Measurements from ENCODE around the gene GTF2F2. TPM values are rescaled to one million over a fixed set of nuclear protein-coding genes. Genes with fewer than 3 reads are reported as not detected.

The GTF2F2 gene
- total and polyA plus RNA-seq, 2 donors (not counting 3 experiments of a cell fraction or from before 2014, with no cell fraction given) = 7.5 to 23.6 TPM

DNA sequence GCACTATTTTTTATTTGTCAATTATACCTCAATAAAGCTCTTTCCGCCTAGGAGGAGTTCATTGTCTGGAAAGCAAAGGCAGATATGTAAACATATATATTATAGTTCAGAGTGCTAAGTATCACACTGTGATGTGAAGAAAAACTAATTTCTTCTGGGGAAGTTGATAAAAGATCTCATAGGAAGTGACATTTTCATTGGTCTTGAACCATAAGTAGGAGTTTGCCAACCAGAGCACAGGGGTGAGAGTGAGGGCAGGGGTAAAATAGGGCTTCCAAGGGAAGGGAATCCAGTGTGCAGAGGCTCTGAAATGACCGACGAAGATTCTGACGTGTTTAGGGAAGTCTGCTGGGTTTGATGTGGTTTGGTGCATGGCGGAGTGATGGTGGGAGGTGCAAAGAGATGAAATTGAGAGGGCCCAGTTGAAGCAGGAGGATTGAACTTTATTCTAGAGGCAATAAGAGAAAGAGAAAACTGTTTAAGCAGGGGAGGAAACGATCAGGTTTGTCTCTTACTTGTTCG, 780 bp upstream of the GTF2F2 start:
- POLR2A ChIA-PET = no interaction called here
- Histone ChIP-seq H3K4me2 (ENCODE audit: insufficient read depth, low read length) (peak overlapping the region; percentile 100), H3K27me3 (ENCODE audit: control insufficient read depth in 2 of 2, insufficient read depth in 2 of 2, low read length in 2 of 2) (no peaks in the 10 kb centered on the region), H4K20me1 (replicated peaks; ENCODE audit: control insufficient read depth, extremely low read depth, insufficient read depth, low read length) (no peaks in the 10 kb centered on the region), H3K27ac (ENCODE audit: insufficient read depth, low read depth, low read length) (peak overlapping the region; percentile 18), H3K9ac (replicated peaks; ENCODE audit: extremely low read depth, insufficient read depth, low read length) (peak overlapping the region; percentile 88), H3K9me1 (replicated peaks; ENCODE audit: control insufficient read depth, extremely low read depth, insufficient read depth, low read length) (no peaks in the 10 kb centered on the region), H3K36me3 (ENCODE audit: control insufficient read depth in 2 of 2, extremely low read depth in 1 of 2, insufficient read depth in 2 of 2, low read length in 2 of 2) (no peaks in the 10 kb centered on the region), H3K79me2 (ENCODE audit: control insufficient read depth, insufficient read depth, low read length) (peaks cover 39% of the 10 kb centered on the region), H3K4me1 (ENCODE audit: control insufficient read depth, extremely low read depth, insufficient read depth, low read length) (peaks cover 16% of the 10 kb centered on the region), H3K4me3 (replicated peaks in 1 of 3; ENCODE audit: insufficient read depth in 1 of 3, low read depth in 1 of 3, low read length in 3 of 3) (peak overlapping the region; percentile 83 to 100 (median 85)), H3K9me3 (replicated peaks; ENCODE audit: control insufficient read depth, insufficient read depth, low read length) (no peaks in the 10 kb centered on the region), H2AFZ (ENCODE audit: low read depth, low read length) (peak overlapping the region; percentile 98)
- TF ChIP-seq, protein P1, sequence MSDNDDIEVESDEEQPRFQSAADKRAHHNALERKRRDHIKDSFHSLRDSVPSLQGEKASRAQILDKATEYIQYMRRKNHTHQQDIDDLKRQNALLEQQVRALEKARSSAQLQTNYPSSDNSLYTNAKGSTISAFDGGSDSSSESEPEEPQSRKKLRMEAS (IDR thresholded peaks at IDR 0.05; ENCODE audit: insufficient read depth, insufficient read length) = no peak
- TF ChIP-seq MYC (IDR thresholded peaks at IDR 0.05; ENCODE audit: low read depth, low read length) (no peak), POLR2A (IDR thresholded peaks at IDR 0.05; ENCODE audit: low read depth, low read length) (no peak), FOS (IDR thresholded peaks at IDR 0.05; ENCODE audit: borderline replicate concordance, insufficient read depth, low read length) (no peak), JUN (IDR thresholded peaks at IDR 0.05; ENCODE audit: borderline replicate concordance, insufficient read depth, insufficient read length, low read depth) (no peak), EZH2 (IDR thresholded peaks at IDR 0.05; ENCODE audit: borderline replicate concordance, low read depth, low read length, severe bottlenecking) (no peak), POLR2AphosphoS5 (IDR thresholded peaks at IDR 0.05; ENCODE audit: insufficient read depth, low read depth, low read length) (no peak)
- TF ChIP-seq, protein P2, sequence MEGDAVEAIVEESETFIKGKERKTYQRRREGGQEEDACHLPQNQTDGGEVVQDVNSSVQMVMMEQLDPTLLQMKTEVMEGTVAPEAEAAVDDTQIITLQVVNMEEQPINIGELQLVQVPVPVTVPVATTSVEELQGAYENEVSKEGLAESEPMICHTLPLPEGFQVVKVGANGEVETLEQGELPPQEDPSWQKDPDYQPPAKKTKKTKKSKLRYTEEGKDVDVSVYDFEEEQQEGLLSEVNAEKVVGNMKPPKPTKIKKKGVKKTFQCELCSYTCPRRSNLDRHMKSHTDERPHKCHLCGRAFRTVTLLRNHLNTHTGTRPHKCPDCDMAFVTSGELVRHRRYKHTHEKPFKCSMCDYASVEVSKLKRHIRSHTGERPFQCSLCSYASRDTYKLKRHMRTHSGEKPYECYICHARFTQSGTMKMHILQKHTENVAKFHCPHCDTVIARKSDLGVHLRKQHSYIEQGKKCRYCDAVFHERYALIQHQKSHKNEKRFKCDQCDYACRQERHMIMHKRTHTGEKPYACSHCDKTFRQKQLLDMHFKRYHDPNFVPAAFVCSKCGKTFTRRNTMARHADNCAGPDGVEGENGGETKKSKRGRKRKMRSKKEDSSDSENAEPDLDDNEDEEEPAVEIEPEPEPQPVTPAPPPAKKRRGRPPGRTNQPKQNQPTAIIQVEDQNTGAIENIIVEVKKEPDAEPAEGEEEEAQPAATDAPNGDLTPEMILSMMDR (IDR thresholded peaks at IDR 0.05; ENCODE audit: extremely low read depth in 1 of 2, insufficient read depth in 1 of 2, low read depth in 1 of 2, low read length in 2 of 2) = no peak
- intact Hi-C loops (cut with micrococcal nuclease) (no loop called here), dilution Hi-C loops (cut with MboI; ENCODE audit: extremely low pct_ligation_motif_present, low sequenced_read_pairs) (no loop called here)
- CTCF ChIA-PET = interaction anchor here (0.7 to 1.9 kb wide), 8 partner anchors 11 to 162 kb away, joined by 3 to 6 read pairs (median 3); no protein-coding TSS in a partner anchor
- peak; percentile 48 for FAIRE-seq
- BruUV-seq (replicated peaks) = no TSS peak
- DNase-seq (ENCODE audit: low read depth, low spot score) = no peak
